ENCODE results near the gene C16orf89. TPM values are rescaled to one million over a fixed set of nuclear protein-coding genes. Genes with fewer than 3 reads are reported as not detected.

Gene C16orf89
- total RNA-seq, 1 donor from 2014 or later = not detected

- Histone ChIP-seq H3K4me3 (ENCODE audit: low read depth, low read length) (no peak overlapping the region), H3K36me3 (ENCODE audit: control insufficient read depth, insufficient read depth, low read length) (no peaks in the 10 kb centered on the region), H3K27me3 (ENCODE audit: control insufficient read depth, insufficient read depth, low read length) (peaks cover 2% of the 10 kb centered on the region)
- no peak for FAIRE-seq
- no peak for DNase-seq (ENCODE audit: low read depth)
- TF ChIP-seq CTCF (IDR thresholded peaks at IDR 0.05; ENCODE audit: insufficient read depth, low read length, severe bottlenecking) = no peak
Observed at GRCh38 chr16:5040451-5040850, 25.3 kb downstream of the C16orf89 start.

GRCh38 chr16:5036228-5037156, 29.3 kb downstream of the C16orf89 start:
- TF ChIP-seq CTCF (IDR thresholded peaks at IDR 0.05; ENCODE audit: insufficient read depth, low read length, severe bottlenecking) = no peak
- H3K36me3 ChIP-seq (ENCODE audit: control insufficient read depth, insufficient read depth, low read length) = peaks cover 2% of the 10 kb centered on the region

GRCh38 chr16:5035909-5036227, 29.9 kb downstream of the C16orf89 start:
- FAIRE-seq (no peak), DNase-seq (ENCODE audit: low read depth) (no peak)
- TF ChIP-seq CTCF (IDR thresholded peaks at IDR 0.05; ENCODE audit: insufficient read depth, low read length, severe bottlenecking) = no peak

More at GRCh38 chr16:5036228-5037156, 29.3 kb downstream of the C16orf89 start:
- FAIRE-seq (no peak), DNase-seq (ENCODE audit: low read depth) (peak; percentile 15)
- no peak overlapping the region for H3K4me3 ChIP-seq (ENCODE audit: low read depth, low read length)
- peaks cover 2% of the 10 kb centered on the region for H3K27me3 ChIP-seq (ENCODE audit: control insufficient read depth, insufficient read depth, low read length)

GRCh38 chr16:5034167-5034523, 31.6 kb downstream of the C16orf89 start:
- no peaks in the 10 kb centered on the region for H3K27me3 ChIP-seq (ENCODE audit: control insufficient read depth, insufficient read depth, low read length)
- TF ChIP-seq CTCF (IDR thresholded peaks at IDR 0.05; ENCODE audit: insufficient read depth, low read length, severe bottlenecking) = no peak
- DNase-seq (ENCODE audit: low read depth) (no peak), FAIRE-seq (no peak)
- H3K4me3 ChIP-seq (ENCODE audit: low read depth, low read length) = peak overlapping the region; percentile 70
- peaks cover 2% of the 10 kb centered on the region for H3K36me3 ChIP-seq (ENCODE audit: control insufficient read depth, insufficient read depth, low read length)

More at GRCh38 chr16:5035909-5036227, 29.9 kb downstream of the C16orf89 start:
- no peak overlapping the region for H3K4me3 ChIP-seq (ENCODE audit: low read depth, low read length)
- H3K27me3 ChIP-seq (ENCODE audit: control insufficient read depth, insufficient read depth, low read length) = peaks cover 2% of the 10 kb centered on the region
- H3K36me3 ChIP-seq (ENCODE audit: control insufficient read depth, insufficient read depth, low read length) = peaks cover 2% of the 10 kb centered on the region

- no peak for TF ChIP-seq CTCF (IDR thresholded peaks at IDR 0.05; ENCODE audit: insufficient read depth, low read length, severe bottlenecking)
- Histone ChIP-seq H3K4me3 (ENCODE audit: low read depth, low read length) (peak within 1 kb of the TSS; percentile 70), H3K36me3 (ENCODE audit: control insufficient read depth, insufficient read depth, low read length) (peaks cover 2% of the 10 kb centered on the region), H3K27me3 (ENCODE audit: control insufficient read depth, insufficient read depth, low read length) (no peaks in the 10 kb centered on the region)
- FAIRE-seq (no peak), DNase-seq (ENCODE audit: low read depth) (peak; percentile 57)
Observed at GRCh38 chr16:5033256-5034166, 32.2 kb downstream of the C16orf89 start, which contains the start of gene NAGPA. Gene NAGPA (minus strand): TSS chr16:5033935. CDS start chr16:5033914, 21 bp downstream.

Measured in bronchial epithelial cell (primary cell).